ENCODE measurements around the gene ADGRL3.

GRCh38 chr4:61505773-61506685 lies 305.9 kb downstream of the ADGRL3 start:
- TF ChIP-seq CTCF (IDR thresholded peaks at IDR 0.05; ENCODE audit: low read depth, low read length), result no peak
- TF ChIP-seq EZH2phosphoT487 (IDR thresholded peaks at IDR 0.05; ENCODE audit: low read depth), result no peak

All from OCI-LY3 (cell line).